ENCODE measurements around the gene SLC25A20. TPM values are rescaled to one million over a fixed set of nuclear protein-coding genes. Genes with fewer than 3 reads are reported as not detected.
"Not testable (repeated sequence)": the region's sequence is repeated elsewhere in the genome, so short reads cannot be mapped to it uniquely, and the experiment has no call there.

Gene SLC25A20
- total RNA-seq, 2 donors from 2014 or later: 10.8 to 19.5 TPM

- intact Hi-C loops (cut with DNase I): no loop called here
- no peak for DNase-seq (ENCODE audit: low spot score)
Measured at GRCh38 chr3:48915296-48915695, 16.6 kb upstream of the SLC25A20 start.

- peak; percentile 70 for DNase-seq (ENCODE audit: low spot score)
- intact Hi-C loops (cut with DNase I): not testable (repeated sequence)
Measured at GRCh38 chr3:48907026-48907425, 8.3 kb upstream of the SLC25A20 start.

- intact Hi-C loops (cut with DNase I): no loop called here
- DNase-seq (ENCODE audit: low spot score): no peak
Measured at GRCh38 chr3:48899273-48899672, 591 bp upstream of the SLC25A20 start.

GRCh38 chr3:48897460-48898376, 964 bp downstream of the SLC25A20 start:
- intact Hi-C loops (cut with DNase I): no loop called here
- no peak for DNase-seq (ENCODE audit: low spot score)

- intact Hi-C loops (cut with DNase I): no loop called here
- no peak for DNase-seq (ENCODE audit: low spot score)
Measured at GRCh38 chr3:48896936-48897335, 1.7 kb downstream of the SLC25A20 start.

- no peak for DNase-seq (ENCODE audit: low spot score)
- intact Hi-C loops (cut with DNase I): no loop called here
Measured at GRCh38 chr3:48894516-48894915, 4.2 kb downstream of the SLC25A20 start.

GRCh38 chr3:48891606-48892005, 7.1 kb downstream of the SLC25A20 start:
- intact Hi-C loops (cut with DNase I): no loop called here
- no peak for DNase-seq (ENCODE audit: low spot score)

GRCh38 chr3:48885753-48886152, 12.9 kb downstream of the SLC25A20 start:
- no peak for DNase-seq (ENCODE audit: low spot score)
- intact Hi-C loops (cut with DNase I): no loop called here

- DNase-seq (ENCODE audit: low spot score): no peak
- intact Hi-C loops (cut with DNase I): no loop called here
Measured at GRCh38 chr3:48881652-48882114, 17.0 kb downstream of the SLC25A20 start.

- DNase-seq (ENCODE audit: low spot score): no peak
- intact Hi-C loops (cut with DNase I): no loop called here
Measured at GRCh38 chr3:48881006-48881405, 17.7 kb downstream of the SLC25A20 start.

GRCh38 chr3:48879994-48880377, 18.7 kb downstream of the SLC25A20 start:
- intact Hi-C loops (cut with DNase I): no loop called here
- no peak for DNase-seq (ENCODE audit: low spot score)

GRCh38 chr3:48879307-48879993, 19.2 kb downstream of the SLC25A20 start:
- DNase-seq (ENCODE audit: low spot score): no peak
- intact Hi-C loops (cut with DNase I): no loop called here

- no peak for DNase-seq (ENCODE audit: low spot score)
- intact Hi-C loops (cut with DNase I): no loop called here
Measured at GRCh38 chr3:48877671-48878070, 21.0 kb downstream of the SLC25A20 start.

GRCh38 chr3:48863122-48863521, 35.6 kb downstream of the SLC25A20 start:
- intact Hi-C loops (cut with DNase I): no loop called here
- DNase-seq (ENCODE audit: low spot score): no peak

GRCh38 chr3:48859206-48859605, 39.5 kb downstream of the SLC25A20 start:
- intact Hi-C loops (cut with DNase I): no loop called here

GRCh38 chr3:48858709-48859108, 40.0 kb downstream of the SLC25A20 start:
- no peak for DNase-seq (ENCODE audit: low spot score)
- intact Hi-C loops (cut with DNase I): no loop called here

More at GRCh38 chr3:48859206-48859605, 39.5 kb downstream of the SLC25A20 start:
- DNase-seq (ENCODE audit: low spot score): no peak

- intact Hi-C loops (cut with DNase I): no loop called here
Measured at GRCh38 chr3:48857641-48858040, 41.0 kb downstream of the SLC25A20 start.

GRCh38 chr3:48856469-48856868, 42.2 kb downstream of the SLC25A20 start:
- intact Hi-C loops (cut with DNase I): no loop called here
- DNase-seq (ENCODE audit: low spot score): peak; percentile 4

More at GRCh38 chr3:48857641-48858040, 41.0 kb downstream of the SLC25A20 start:
- peak; percentile 25 for DNase-seq (ENCODE audit: low spot score)

- DNase-seq (ENCODE audit: low spot score): peak; percentile 15
- intact Hi-C loops (cut with DNase I): no loop called here
Measured at GRCh38 chr3:48855681-48856447, 42.8 kb downstream of the SLC25A20 start.

- intact Hi-C loops (cut with DNase I): no loop called here
- peak; percentile 26 for DNase-seq (ENCODE audit: low spot score)
Measured at GRCh38 chr3:48852151-48852550, 46.5 kb downstream of the SLC25A20 start.

Data from posterior vena cava (tissue), 2 donors.